Esophagus squamous epithelium (tissue), 4 donors: ENCODE results near the gene CD48.

Experiments
- CTCF ChIP-seq, 6 experiments: fragments of 450-650 bp in 4 of 6; fragments of 200-600 bp in 2 of 6; sonication (generic) in 2 of 6; IDR thresholded peaks; one replicate each; pipeline ENCODE4 v1.5.1; 2016 to 2019; ENCODE audit warnings: antibody characterized with exemption in 6 of 6, mild to moderate bottlenecking in 4 of 6, moderate library complexity in 4 of 6
- POLR2A ChIP-seq, 4 donors: fragments of 450-650 bp; IDR thresholded peaks; one replicate each; pipeline ENCODE4 v1.6.1; 2017; ENCODE audit warnings: antibody characterized with exemption in 4 of 4, mild to moderate bottlenecking in 4 of 4, moderate library complexity in 3 of 4

GRCh38 chr1:160726114-160726497, 14.5 kb upstream of the CD48 start:
- peak in 1 of 4 donors; percentile 27 for TF ChIP-seq POLR2A (IDR thresholded peaks at IDR 0.05)
- TF ChIP-seq CTCF (IDR thresholded peaks at IDR 0.05), result no peak
